ENCODE data around the gene SMG5. TPM values are rescaled to one million over a fixed set of nuclear protein-coding genes. Genes with fewer than 3 reads are reported as not detected.

SMG5 gene
- total RNA-seq, 1 experiment from 2014 or later, result 77.5 TPM

Other genes starting within 250 kb of the SMG5 start
- gene UBQLN4, start 229.0 kb downstream of the SMG5 start, total RNA-seq (2014; rRNA removed; shearing (Covaris generic)), result 22.7 and 23.3 TPM in 2 replicates
- gene LAMTOR2, start 228.0 kb downstream of the SMG5 start, total RNA-seq (2014; rRNA removed; shearing (Covaris generic)), result 56.1 and 61.7 TPM in 2 replicates
- gene RAB25, start 221.7 kb downstream of the SMG5 start, total RNA-seq (2014; rRNA removed; shearing (Covaris generic)), result not detected in 2 replicates
- gene MEX3A, start 200.4 kb downstream of the SMG5 start, total RNA-seq (2014; rRNA removed; shearing (Covaris generic)), result 3.0 and 3.4 TPM in 2 replicates
- gene LMNA, start 168.1 kb downstream of the SMG5 start, total RNA-seq (2014; rRNA removed; shearing (Covaris generic)), result 515 and 576 TPM in 2 replicates
- gene SEMA4A, start 129.2 kb downstream of the SMG5 start, total RNA-seq (2014; rRNA removed; shearing (Covaris generic)), result 0.11 and 1.3 TPM in 2 replicates
- 26.0 and 26.6 TPM in 2 replicates for gene SLC25A44, start 88.7 kb downstream of the SMG5 start, total RNA-seq (2014; rRNA removed; shearing (Covaris generic))
- gene PMF1, start 69.8 kb downstream of the SMG5 start, total RNA-seq (2014; rRNA removed; shearing (Covaris generic)), result 60.3 and 64.4 TPM in 2 replicates
- 0.48 TPM in 1 of 2 replicates, not detected in the other for gene BGLAP, start 40.6 kb downstream of the SMG5 start, total RNA-seq (2014; rRNA removed; shearing (Covaris generic))
- 0.13 and 0.32 TPM in 2 replicates for gene PAQR6, start 34.8 kb downstream of the SMG5 start, total RNA-seq (2014; rRNA removed; shearing (Covaris generic))
- gene TMEM79, start 1.5 kb upstream of the SMG5 start, total RNA-seq (2014; rRNA removed; shearing (Covaris generic)), result 0.96 and 1.0 TPM in 2 replicates
- gene GLMP, start 12.9 kb upstream of the SMG5 start, total RNA-seq (2014; rRNA removed; shearing (Covaris generic)), result 408 and 450 TPM in 2 replicates
- gene VHLL, start 16.5 kb upstream of the SMG5 start, total RNA-seq (2014; rRNA removed; shearing (Covaris generic)), result 0.27 TPM in 1 of 2 replicates, not detected in the other
- 507 and 520 TPM in 2 replicates for gene CCT3, start 55.5 kb upstream of the SMG5 start, total RNA-seq (2014; rRNA removed; shearing (Covaris generic))
- 1.3 and 3.0 TPM in 2 replicates for gene TSACC, start 55.7 kb upstream of the SMG5 start, total RNA-seq (2014; rRNA removed; shearing (Covaris generic))
- not detected in 2 replicates for gene RHBG, start 86.4 kb upstream of the SMG5 start, total RNA-seq (2014; rRNA removed; shearing (Covaris generic))
- 19.6 and 19.9 TPM in 2 replicates for gene MEF2D, start 217.9 kb upstream of the SMG5 start, total RNA-seq (2014; rRNA removed; shearing (Covaris generic))